Hepatocyte (in vitro differentiated cells): ENCODE results near the gene ZNF785. TPM values are rescaled to one million over a fixed set of nuclear protein-coding genes. Genes with fewer than 3 reads are reported as not detected.

Source experiments
- DNase-seq: peaks from one replicate; pipeline ENCODE4 v3.0.0-alpha.2; 2016; ENCODE audit warnings: low spot score
- H2AFZ ChIP-seq: fragments of 200-600 bp; sonication (generic); 2 replicates; pipeline ENCODE4 v1.6.0; 2016; ENCODE audit warnings: antibody characterized with exemption, mild to moderate bottlenecking
- H3K27ac ChIP-seq: fragments of 200-600 bp; sonication (generic); 2 replicates; pipeline ENCODE4 v1.5.1; 2016; ENCODE audit warnings: mild to moderate bottlenecking
- H3K27me3 ChIP-seq: fragments of 200-600 bp; sonication (generic); 2 replicates; pipeline ENCODE4 v1.6.1; 2016
- H3K36me3 ChIP-seq: fragments of 200-600 bp; sonication (generic); replicated peaks from 2 replicates; pipeline ENCODE4 v1.5.1; 2016; ENCODE audit warnings: low read depth; ENCODE audit not compliant: insufficient read depth
- H3K4me1 ChIP-seq: fragments of 200-600 bp; sonication (generic); 2 replicates; pipeline ENCODE4 v1.5.1; 2016; ENCODE audit warnings: mild to moderate bottlenecking, moderate library complexity; ENCODE audit not compliant: insufficient read depth
- H3K4me2 ChIP-seq: fragments of 200-600 bp; sonication (generic); 2 replicates; pipeline ENCODE4 v1.6.0; 2016
- H3K4me3 ChIP-seq: fragments of 200-600 bp; sonication (generic); 2 replicates; pipeline ENCODE4 v1.5.1; 2016; ENCODE audit warnings: mild to moderate bottlenecking
- H3K79me2 ChIP-seq: fragments of 200-600 bp; sonication (generic); 2 replicates; pipeline ENCODE4 v1.6.0; 2017; ENCODE audit warnings: mild to moderate bottlenecking
- H3K9me2 ChIP-seq: fragments of 200-600 bp; sonication (generic); replicated peaks from 2 replicates; pipeline ENCODE4 v1.6.0; 2017; ENCODE audit warnings: mild to moderate bottlenecking; ENCODE audit not compliant: insufficient read depth
- H3K9me3 ChIP-seq: fragments of 200-600 bp; sonication (generic); 2 replicates; pipeline ENCODE4 v1.5.1; 2016; ENCODE audit warnings: low read depth, mild to moderate bottlenecking
- H4K20me1 ChIP-seq: fragments of 200-600 bp; sonication (generic); 2 replicates; pipeline ENCODE4 v1.6.0; 2016; ENCODE audit warnings: mild to moderate bottlenecking; ENCODE audit not compliant: insufficient read depth, poor library complexity, severe bottlenecking
- CTCF ChIP-seq: fragments of 200-600 bp; sonication (generic); IDR thresholded peaks from 2 replicates; pipeline ENCODE4 v1.5.1; 2016; ENCODE audit warnings: antibody characterized with exemption, mild to moderate bottlenecking; ENCODE audit not compliant: poor library complexity
- EZH2 ChIP-seq: fragments of 200-600 bp; sonication (generic); IDR thresholded peaks from 2 replicates; pipeline ENCODE4 v1.6.1; 2016; ENCODE audit warnings: antibody characterized with exemption, mild to moderate bottlenecking, borderline replicate concordance
- EZH2phosphoT487 ChIP-seq: fragments of 200-600 bp; sonication (generic); IDR thresholded peaks from one replicate; pipeline ENCODE4 v1.6.1; 2018; ENCODE audit warnings: antibody characterized with exemption, mild to moderate bottlenecking, low read depth, moderate library complexity; ENCODE audit not compliant: unreplicated experiment, severe bottlenecking
- WGBS: methylation state at CpG from one replicate; pipeline ENCODE4 v1.1.6; 2016; ENCODE audit warnings: low lambda C conversion rate; ENCODE audit errors: missing lambda C conversion rate; 5-methylcytosine and 5-hydroxymethylcytosine counted together
- polyA plus RNA-seq: library from polyadenylated mRNA; unstranded; fragments of >200 nt; fragmentation: Nextera tagmentation; extraction: Ambion mirVana; gene quantifications from 2 replicates; pipeline ENCODE4 v1.2.1, GENCODE V29; 2016
- total RNA-seq: library from RNA; depleted of rRNA; stranded (reverse); fragments of >200 nt; gene quantifications from 2 replicates; pipeline ENCODE4 v1.2.3, GENCODE V29; 2014

ZNF785 gene
- total and polyA plus RNA-seq, 2 experiments from 2014 or later: 10.0 to 11.7 TPM

GRCh38 chr16:30567160-30567990, 18.1 kb downstream of the ZNF785 start:
- H3K4me3 ChIP-seq: no peak overlapping the region
- H3K36me3 ChIP-seq: no peaks in the 10 kb centered on the region
- H3K9me3 ChIP-seq: no peaks in the 10 kb centered on the region
- peaks cover 11% of the 10 kb centered on the region for H3K79me2 ChIP-seq
- DNase-seq: no peak
- no peaks in the 10 kb centered on the region for H3K9me2 ChIP-seq
- H3K27ac ChIP-seq: peak overlapping the region; percentile 7
- no peak overlapping the region for H3K4me2 ChIP-seq
- H3K4me1 ChIP-seq: peaks cover 11% of the 10 kb centered on the region
- H4K20me1 ChIP-seq: no peaks in the 10 kb centered on the region
- 94% methylated on average over 14 of the region's 14 CpGs for WGBS
- H2AFZ ChIP-seq: no peak overlapping the region
- TF ChIP-seq EZH2 (no peak), EZH2phosphoT487 (no peak), CTCF (no peak)
- H3K27me3 ChIP-seq: no peaks in the 10 kb centered on the region

GRCh38 chr16:30566531-30566930, 19.0 kb downstream of the ZNF785 start:
- peaks cover 11% of the 10 kb centered on the region for H3K79me2 ChIP-seq
- H3K27ac ChIP-seq: no peak overlapping the region
- 93% methylated on average over 4 of the region's 4 CpGs for WGBS
- no peak for TF ChIP-seq EZH2
- no peak for TF ChIP-seq EZH2phosphoT487
- TF ChIP-seq CTCF: no peak
- H3K4me3 ChIP-seq: no peak overlapping the region
- H3K27me3 ChIP-seq: no peaks in the 10 kb centered on the region
- H3K9me3 ChIP-seq: no peaks in the 10 kb centered on the region
- no peaks in the 10 kb centered on the region for H3K36me3 ChIP-seq
- H3K9me2 ChIP-seq: no peaks in the 10 kb centered on the region
- peaks cover 11% of the 10 kb centered on the region for H3K4me1 ChIP-seq
- no peak overlapping the region for H2AFZ ChIP-seq
- no peak for DNase-seq
- no peaks in the 10 kb centered on the region for H4K20me1 ChIP-seq
- H3K4me2 ChIP-seq: no peak overlapping the region

- no peaks in the 10 kb centered on the region for H3K27me3 ChIP-seq
- TF ChIP-seq EZH2phosphoT487 (no peak), EZH2 (no peak), CTCF (no peak)
- H3K36me3 ChIP-seq: no peaks in the 10 kb centered on the region
- no peak overlapping the region for H3K4me2 ChIP-seq
- DNase-seq: no peak
- WGBS: 88% methylated on average over 8 of the region's 8 CpGs
- H3K4me3 ChIP-seq: no peak overlapping the region
- no peaks in the 10 kb centered on the region for H4K20me1 ChIP-seq
- H3K9me2 ChIP-seq: no peaks in the 10 kb centered on the region
- H3K27ac ChIP-seq: no peak overlapping the region
- H2AFZ ChIP-seq: no peak overlapping the region
- no peaks in the 10 kb centered on the region for H3K9me3 ChIP-seq
- H3K4me1 ChIP-seq: peaks cover 10% of the 10 kb centered on the region
- H3K79me2 ChIP-seq: peaks cover 11% of the 10 kb centered on the region
Measured at GRCh38 chr16:30565984-30566383, 19.5 kb downstream of the ZNF785 start.
